Stomach (tissue), 9 donors: ENCODE data around the gene SPRR2G. TPM values are rescaled to one million over a fixed set of nuclear protein-coding genes. Genes with fewer than 3 reads are reported as not detected.

Experiments used
- DNase-seq, 2 donors: peaks; one replicate each; pipeline versions ENCODE4 v3.0.0 to v3.0.0-alpha.2; 2013 to 2019
- H3K27ac ChIP-seq, 5 donors: fragments of 200-600 bp in 4 of 5; sonication (generic) in 4 of 5; one replicate each; pipeline ENCODE4 v1.5.1; 2013 to 2019; ENCODE audit warnings: mild to moderate bottlenecking in 1 of 5, moderate library complexity in 1 of 5
- H3K27me3 ChIP-seq, 3 donors: fragments of 200-600 bp; sonication (generic); one replicate each; pipeline ENCODE4 v1.5.1; 2017 to 2019; ENCODE audit warnings: mixed run types in 1 of 3
- H3K36me3 ChIP-seq, 4 donors: fragments of 200-600 bp; sonication (generic); 1 replicate in 3 of 4; 2 replicates in 1 of 4; pipeline ENCODE4 v1.5.1; 2016 to 2019
- H3K4me1 ChIP-seq, 4 donors: fragments of 200-600 bp; sonication (generic); one replicate each; pipeline ENCODE4 v1.5.1; 2016 to 2019
- H3K4me3 ChIP-seq, 4 donors: fragments of 200-600 bp; sonication (generic) in 3 of 4; one replicate each; pipeline ENCODE4 v1.5.1; 2016 to 2019; ENCODE audit warnings: mild to moderate bottlenecking in 1 of 4
- H3K9me3 ChIP-seq, 4 donors: fragments of 200-600 bp; sonication (generic); one replicate each; pipeline ENCODE4 v1.5.1; 2016 to 2019
- CTCF ChIP-seq, 7 experiments: fragments of 450-650 bp in 4 of 7; fragments of 200-600 bp in 3 of 7; sonication (generic) in 3 of 7; IDR thresholded peaks; one replicate each; pipeline ENCODE4 v1.5.1; 2016 to 2019; ENCODE audit warnings: antibody characterized with exemption in 7 of 7, control low read depth in 2 of 7, mild to moderate bottlenecking in 1 of 7
- EP300 ChIP-seq: sonication (generic); formaldehyde crosslinking; IDR thresholded peaks from one replicate; pipeline ENCODE4 v1.6.1; 2017; ENCODE audit warnings: antibody characterized with exemption
- POLR2A ChIP-seq, 4 donors: fragments of 450-650 bp; IDR thresholded peaks; one replicate each; pipeline ENCODE4 v1.6.1; 2016; ENCODE audit warnings: antibody characterized with exemption in 4 of 4, control low read depth in 2 of 4, mild to moderate bottlenecking in 1 of 4, moderate library complexity in 1 of 4
- POLR2AphosphoS5 ChIP-seq, 3 donors: sonication (generic); formaldehyde crosslinking; IDR thresholded peaks; one replicate each; pipeline ENCODE4 v1.6.1; 2016; ENCODE audit warnings: antibody characterized with exemption in 3 of 3
- WGBS, 5 donors: extraction: QIAGEN DNeasy Blood & Tissue Kit in 3 of 5; methylation state at CpG; one replicate each; pipeline versions ENCODE4 v1.1.5 to v1.1.7; 2013 to 2018; 5-methylcytosine and 5-hydroxymethylcytosine counted together
- intact Hi-C: fragments of 100-400 bp; cut with DNase I; formaldehyde crosslinking; loops from one replicate; pipeline ENCODE4 v1.15.1; 2023; ENCODE audit warnings: low total_unique reads
- polyA plus RNA-seq, 3 donors: library from polyadenylated mRNA; stranded (reverse); fragments of 200-250 nt; gene quantifications; one replicate each; pipeline ENCODE4 v1.2.3, GENCODE V29; 2013
- small RNA-seq, 4 donors: library from RNA; depleted of rRNA; stranded (forward); fragments of <200 nt; gene quantifications; one replicate each; pipeline ENCODE3, GENCODE V24; 2016
- total RNA-seq, 5 donors: library from RNA; depleted of rRNA; stranded (reverse); fragments of >200 nt; gene quantifications; one replicate each; pipeline versions ENCODE4 v1.1.0 to v1.2.3, GENCODE V29; 2014 to 2016
- donor health status: healthy with polysubstance abuse.
- donor health status: Bipolar disorder and iron deficiency.
- donor health status: healthy.

SPRR2G gene
- total and polyA plus RNA-seq, 8 donors, result 0.75 TPM; not detected in 7

DNA sequence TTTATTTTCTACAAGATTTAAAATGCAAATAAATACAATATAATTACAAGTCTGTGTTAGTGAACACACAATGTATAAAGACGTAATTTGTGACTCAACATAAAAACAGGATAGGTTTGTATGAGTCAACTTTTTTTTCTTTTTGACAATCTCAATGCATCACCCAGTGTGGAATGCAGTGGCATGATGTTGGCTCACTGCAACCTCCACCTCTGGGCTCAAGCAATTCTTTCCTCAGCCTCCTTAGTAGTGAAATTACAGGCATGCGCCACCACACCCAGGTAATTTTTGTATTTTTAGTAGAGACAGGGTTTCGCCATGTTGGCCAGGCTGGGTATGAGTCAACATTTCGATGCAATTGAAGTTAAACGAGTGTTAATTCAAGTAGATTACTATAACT is 50.4 kb downstream of the SPRR2G start:
- Histone ChIP-seq H3K27me3 (no peaks in the 10 kb centered on the region), H3K27ac (no peak overlapping the region), H3K4me1 (no peaks in the 10 kb centered on the region), H3K4me3 (no peak overlapping the region), H3K36me3 (no peaks in the 10 kb centered on the region), H3K9me3 (no peaks in the 10 kb centered on the region)
- WGBS, 5 donors, result 84 to 91% (median 90%) methylated on average over 5 of the region's 5 CpGs
- DNase-seq, result no peak
- TF ChIP-seq POLR2AphosphoS5 (IDR thresholded peaks at IDR 0.05) (no peak), POLR2A (IDR thresholded peaks at IDR 0.05) (no peak), EP300 (no peak), CTCF (IDR thresholded peaks at IDR 0.05) (no peak)
- intact Hi-C loops, result no loop called here

Small RNAs within 50 kb of the gene (small RNA-seq; reads per million reads assigned to genes)
- gene SPRR2C, result 0 reads per million in 4 donors

Other genes starting within 250 kb of the SPRR2G start
- gene IVL, start 242.3 kb downstream of the SPRR2G start, total RNA-seq, result not detected
- gene IVL, start 242.3 kb downstream of the SPRR2G start, polyA plus RNA-seq, result 10 to 100 TPM in 1 of 3 donors, not detected in 2; 11.5 TPM
- not detected for gene SPRR5, start 203.7 kb downstream of the SPRR2G start, total RNA-seq
- gene SPRR5, start 203.7 kb downstream of the SPRR2G start, polyA plus RNA-seq, result 1 to 10 TPM in 1 of 3 donors, not detected in 2; 1.0 TPM
- not detected for gene SPRR4, start 180.2 kb downstream of the SPRR2G start, total RNA-seq
- not detected for gene SPRR4, start 180.2 kb downstream of the SPRR2G start, polyA plus RNA-seq
- gene SPRR1A, start 166.8 kb downstream of the SPRR2G start, total RNA-seq, result not detected
- 100 to 1,000 TPM in 1 of 3 donors, not detected in 2; 123 TPM for gene SPRR1A, start 166.8 kb downstream of the SPRR2G start, polyA plus RNA-seq
- gene SPRR3, start 149.1 kb downstream of the SPRR2G start, total RNA-seq, result 1 to 10 TPM in 1 of 5 donors, not detected in 4; 3.1 TPM
- 100 to 1,000 TPM in 1 of 3 donors, 10 to 100 TPM in 1, not detected in 1; 12.8 to 932 TPM for gene SPRR3, start 149.1 kb downstream of the SPRR2G start, polyA plus RNA-seq
- gene SPRR1B, start 119.7 kb downstream of the SPRR2G start, total RNA-seq, result not detected
- gene SPRR1B, start 119.7 kb downstream of the SPRR2G start, polyA plus RNA-seq, result 100 to 1,000 TPM in 1 of 3 donors, 1 to 10 TPM in 1, not detected in 1; 6.1 to 122 TPM
- gene SPRR2D, start 109.8 kb downstream of the SPRR2G start, total RNA-seq, result not detected
- gene SPRR2D, start 109.8 kb downstream of the SPRR2G start, polyA plus RNA-seq, result 10 to 100 TPM in 1 of 3 donors, not detected in 2; 68.2 TPM
- not detected for gene SPRR2A, start 93.4 kb downstream of the SPRR2G start, total RNA-seq
- 100 to 1,000 TPM in 1 of 3 donors, 1 to 10 TPM in 2; 1.9 to 190 (median 2.7) TPM for gene SPRR2A, start 93.4 kb downstream of the SPRR2G start, polyA plus RNA-seq
- not detected for gene SPRR2B, start 79.3 kb downstream of the SPRR2G start, total RNA-seq
- gene SPRR2B, start 79.3 kb downstream of the SPRR2G start, polyA plus RNA-seq, result under 1 TPM in 1 of 3 donors, not detected in 2; 0.55 TPM
- gene SPRR2E, start 56.4 kb downstream of the SPRR2G start, total RNA-seq, result 10 to 100 TPM in 1 of 5 donors, not detected in 4; 54.8 TPM
- gene SPRR2E, start 56.4 kb downstream of the SPRR2G start, polyA plus RNA-seq, result 10 to 100 TPM in 1 of 3 donors, not detected in 2; 27.4 TPM
- not detected for gene SPRR2F, start 37.4 kb downstream of the SPRR2G start, total RNA-seq
- gene SPRR2F, start 37.4 kb downstream of the SPRR2G start, polyA plus RNA-seq, result 10 to 100 TPM in 1 of 3 donors, 1 to 10 TPM in 1, under 1 TPM in 1; 0.62 to 11.5 (median 1.5) TPM
- gene LELP1, start 52.5 kb upstream of the SPRR2G start, total RNA-seq, result not detected
- gene LELP1, start 52.5 kb upstream of the SPRR2G start, polyA plus RNA-seq, result not detected
- gene PRR9, start 66.7 kb upstream of the SPRR2G start, total RNA-seq, result not detected
- gene PRR9, start 66.7 kb upstream of the SPRR2G start, polyA plus RNA-seq, result not detected
- gene LORICRIN, start 108.8 kb upstream of the SPRR2G start, total RNA-seq, result not detected
- not detected for gene LORICRIN, start 108.8 kb upstream of the SPRR2G start, polyA plus RNA-seq
- not detected for gene PGLYRP3, start 162.1 kb upstream of the SPRR2G start, total RNA-seq
- gene PGLYRP3, start 162.1 kb upstream of the SPRR2G start, polyA plus RNA-seq, result 1 to 10 TPM in 1 of 3 donors, not detected in 2; 1.6 TPM
- gene PGLYRP4, start 198.0 kb upstream of the SPRR2G start, total RNA-seq, result not detected
- gene PGLYRP4, start 198.0 kb upstream of the SPRR2G start, polyA plus RNA-seq, result 1 to 10 TPM in 1 of 3 donors, not detected in 2; 4.3 TPM
- 100 to 1,000 TPM in 3 of 5 donors, 10 to 100 TPM in 1, not detected in 1; 17.4 to 298 (median 146) TPM for gene S100A9, start 207.0 kb upstream of the SPRR2G start, total RNA-seq
- gene S100A9, start 207.0 kb upstream of the SPRR2G start, polyA plus RNA-seq, result 1,000 to 10,000 TPM in 1 of 3 donors, 100 to 1,000 TPM in 2; 276 to 9,878 (median 780) TPM
- 1 to 10 TPM in 1 of 5 donors, not detected in 4; 9.0 TPM for gene S100A12, start 224.7 kb upstream of the SPRR2G start, total RNA-seq
- gene S100A12, start 224.7 kb upstream of the SPRR2G start, polyA plus RNA-seq, result 10 to 100 TPM in 2 of 3 donors, 1 to 10 TPM in 1; 8.2 to 58.3 (median 23.5) TPM
- 10 to 100 TPM in 4 of 5 donors, not detected in 1; 16.8 to 86.4 (median 38.1) TPM for gene S100A8, start 240.2 kb upstream of the SPRR2G start, total RNA-seq
- over 10,000 TPM in 1 of 3 donors, 100 to 1,000 TPM in 2; 144 to 21,822 (median 281) TPM for gene S100A8, start 240.2 kb upstream of the SPRR2G start, polyA plus RNA-seq